Spleen (tissue), 3 donors: ENCODE measurements around the gene BHLHE23.

Experiments
- POLR2A ChIP-seq, 3 donors: fragments of 450-650 bp; IDR thresholded peaks; one replicate each; pipeline ENCODE4 v1.5.1; 2017; ENCODE audit warnings: antibody characterized with exemption in 3 of 3, mild to moderate bottlenecking in 1 of 3
- POLR2AphosphoS5 ChIP-seq, 3 donors: sonication (generic); formaldehyde crosslinking; IDR thresholded peaks; one replicate each; pipeline ENCODE4 v1.5.1; 2017; ENCODE audit warnings: antibody characterized with exemption in 3 of 3

- TF ChIP-seq POLR2A (IDR thresholded peaks at IDR 0.05), result no peak
- TF ChIP-seq POLR2AphosphoS5 (IDR thresholded peaks at IDR 0.05), result no peak
These were observed 49.3 kb downstream of the BHLHE23 start for GRCh38 chr20:62957136-62958117.
